SH-SY5Y (cell line): Measurements from ENCODE around the gene OGT.

ENCODE experiments used
- GATA2 ChIP-seq: IDR thresholded peaks from 2 replicates; pipeline ENCODE4 v1.6.1; 2011; ENCODE audit warnings: mild to moderate bottlenecking, low read depth, low read length
- GATA3 ChIP-seq: IDR thresholded peaks from 2 replicates; pipeline ENCODE4 v1.6.1; 2011; ENCODE audit warnings: low read depth, mild to moderate bottlenecking, low read length, moderate library complexity

DNA sequence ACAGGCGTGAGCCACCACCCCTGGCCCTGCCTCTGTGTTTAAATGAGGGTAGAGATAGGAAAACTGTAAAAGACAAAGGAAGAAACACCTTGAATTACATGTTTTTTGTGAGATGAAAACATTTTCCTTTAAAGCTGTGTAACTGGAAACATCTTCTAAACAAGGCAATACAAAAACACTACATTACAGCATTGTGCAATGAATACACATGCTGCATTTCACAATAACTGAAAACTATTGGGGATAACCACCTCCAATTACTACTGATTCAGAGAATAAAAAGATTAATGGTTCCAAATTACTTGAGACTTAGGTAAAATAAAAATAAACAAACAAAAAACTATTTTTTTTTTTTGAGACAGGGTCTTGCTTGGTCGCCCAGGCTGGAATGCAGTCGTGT lies 7.6 kb upstream of the OGT start:
- TF ChIP-seq GATA2 (no peak), GATA3 (no peak)
